Natural killer cell (primary cell): ENCODE measurements around the gene ABHD2. TPM values are rescaled to one million over a fixed set of nuclear protein-coding genes. Genes with fewer than 3 reads are reported as not detected.

ENCODE experiments used
- ATAC-seq, 3 donors: fragments of 150-1000 bp in 2 of 3; fragments of 200-7000 bp in 1 of 3; cut with Tn5 transposase; 1 replicate in 1 of 3; 2 replicates in 2 of 3; pipeline ENCODE4 v1.10.0; 2021; ENCODE audit warnings: mild to moderate bottlenecking in 2 of 3, moderate library complexity in 2 of 3
- DNase-seq, 2 donors: peaks; one replicate each; pipeline versions ENCODE4 v3.0.0 to v3.0.0-alpha.2; 2013 to 2021; ENCODE audit warnings: mixed read lengths in 1 of 2
- H3K27ac ChIP-seq: one replicate; pipeline ENCODE4 v1.5.1; 2013; ENCODE audit warnings: mild to moderate bottlenecking, low read length
- H3K27me3 ChIP-seq: one replicate; pipeline ENCODE4 v1.6.1; 2013; ENCODE audit warnings: low read length; ENCODE audit not compliant: control insufficient read depth, insufficient read depth
- H3K36me3 ChIP-seq: one replicate; pipeline ENCODE4 v1.6.1; 2013; ENCODE audit warnings: low read length; ENCODE audit not compliant: control insufficient read depth, insufficient read depth
- H3K4me1 ChIP-seq: one replicate; pipeline ENCODE4 v1.6.1; 2013; ENCODE audit warnings: low read length; ENCODE audit not compliant: control insufficient read depth, insufficient read depth
- H3K4me3 ChIP-seq: one replicate; pipeline ENCODE4 v1.5.1; 2013; ENCODE audit warnings: low read length
- H3K9me3 ChIP-seq: one replicate; pipeline ENCODE4 v1.6.1; 2013; ENCODE audit warnings: low read length; ENCODE audit not compliant: control insufficient read depth, insufficient read depth
- H3K27ac Mint-ChIP-seq, 2 donors: one replicate each; pipeline ENCODE4 v1.8.0; 2022; ENCODE audit warnings: mild to moderate bottlenecking in 2 of 2, mixed read lengths in 2 of 2, moderate library complexity in 1 of 2
- H3K27me3 Mint-ChIP-seq, 2 donors: one replicate each; pipeline ENCODE4 v1.8.0; 2022; ENCODE audit warnings: low read depth in 2 of 2, mixed read lengths in 2 of 2
- H3K36me3 Mint-ChIP-seq: one replicate; pipeline ENCODE4 v1.8.0; 2022; ENCODE audit warnings: mixed read lengths
- H3K4me1 Mint-ChIP-seq, 2 donors: one replicate each; pipeline ENCODE4 v1.8.0; 2022; ENCODE audit warnings: mixed read lengths in 2 of 2
- H3K4me3 Mint-ChIP-seq: one replicate; pipeline ENCODE4 v1.8.0; 2022; ENCODE audit warnings: mild to moderate bottlenecking, moderate library complexity, mixed read lengths
- H3K9me3 Mint-ChIP-seq, 2 donors: one replicate each; pipeline ENCODE4 v1.8.0; 2022; ENCODE audit warnings: mixed read lengths in 2 of 2
- whole genome bisulfite sequencing: methylation state at CpG from one replicate; pipeline ENCODE4 v1.1.7; 2013; ENCODE audit warnings: missing lambda C conversion rate; ENCODE audit not compliant: insufficient coverage; 5-methylcytosine and 5-hydroxymethylcytosine counted together
- intact Hi-C: fragments of 100-400 bp; cut with micrococcal nuclease; formaldehyde crosslinking; loops from one replicate; pipeline ENCODE4 v1.14.2; 2022
- total RNA-seq, 4 donors: library from RNA; stranded (reverse); fragments of 120-200 nt in 1 of 4; gene quantifications; one replicate each; pipeline versions ENCODE4 v1.2.3 to v1.2.4, GENCODE V29; 2013 to 2022
- TF ChIP-seq, protein P1 (sequence below): fragments of 200-600 bp; IDR thresholded peaks from one replicate; pipeline ENCODE4 v1.8.0; 2022; ENCODE audit warnings: antibody characterized with exemption

The ABHD2 gene
- total RNA-seq, 3 donors from 2014 or later (not counting 1 experiment from before 2014, with no cell fraction given), result 187 to 236 (median 191) TPM

GRCh38 chr15:89078851-89079810, 9.1 kb upstream of the ABHD2 start:
- peaks cover 0 to 5% of the 10 kb centered on the region in 2 donors for H3K4me1 Mint-ChIP-seq
- H3K36me3 Mint-ChIP-seq, result no peaks in the 10 kb centered on the region
- H3K9me3 Mint-ChIP-seq, result no peaks in the 10 kb centered on the region
- intact Hi-C loops, result no loop called here
- Histone ChIP-seq H3K27me3 (no peaks in the 10 kb centered on the region), H3K36me3 (no peaks in the 10 kb centered on the region), H3K4me1 (no peaks in the 10 kb centered on the region), H3K27ac (no peak overlapping the region), H3K4me3 (no peak overlapping the region), H3K9me3 (no peaks in the 10 kb centered on the region)
- H3K27me3 Mint-ChIP-seq, result peaks cover 0 to 5% of the 10 kb centered on the region in 2 donors
- DNase-seq (no peak), ATAC-seq (no peak)
- 95% methylated on average over 4 of the region's 5 CpGs for WGBS
- no peak overlapping the region for H3K4me3 Mint-ChIP-seq
- no peak overlapping the region for H3K27ac Mint-ChIP-seq
- TF ChIP-seq, protein P1, sequence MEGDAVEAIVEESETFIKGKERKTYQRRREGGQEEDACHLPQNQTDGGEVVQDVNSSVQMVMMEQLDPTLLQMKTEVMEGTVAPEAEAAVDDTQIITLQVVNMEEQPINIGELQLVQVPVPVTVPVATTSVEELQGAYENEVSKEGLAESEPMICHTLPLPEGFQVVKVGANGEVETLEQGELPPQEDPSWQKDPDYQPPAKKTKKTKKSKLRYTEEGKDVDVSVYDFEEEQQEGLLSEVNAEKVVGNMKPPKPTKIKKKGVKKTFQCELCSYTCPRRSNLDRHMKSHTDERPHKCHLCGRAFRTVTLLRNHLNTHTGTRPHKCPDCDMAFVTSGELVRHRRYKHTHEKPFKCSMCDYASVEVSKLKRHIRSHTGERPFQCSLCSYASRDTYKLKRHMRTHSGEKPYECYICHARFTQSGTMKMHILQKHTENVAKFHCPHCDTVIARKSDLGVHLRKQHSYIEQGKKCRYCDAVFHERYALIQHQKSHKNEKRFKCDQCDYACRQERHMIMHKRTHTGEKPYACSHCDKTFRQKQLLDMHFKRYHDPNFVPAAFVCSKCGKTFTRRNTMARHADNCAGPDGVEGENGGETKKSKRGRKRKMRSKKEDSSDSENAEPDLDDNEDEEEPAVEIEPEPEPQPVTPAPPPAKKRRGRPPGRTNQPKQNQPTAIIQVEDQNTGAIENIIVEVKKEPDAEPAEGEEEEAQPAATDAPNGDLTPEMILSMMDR, result no peak

GRCh38 chr15:89081878-89082277, 6.4 kb upstream of the ABHD2 start:
- peaks cover 0 to 2% of the 10 kb centered on the region in 2 donors for H3K27me3 Mint-ChIP-seq
- H3K4me3 Mint-ChIP-seq, result no peak overlapping the region
- H3K9me3 Mint-ChIP-seq, result no peaks in the 10 kb centered on the region
- DNase-seq, result no peak
- Histone ChIP-seq H3K27ac (no peak overlapping the region), H3K4me1 (no peaks in the 10 kb centered on the region), H3K27me3 (no peaks in the 10 kb centered on the region), H3K4me3 (no peak overlapping the region), H3K9me3 (no peaks in the 10 kb centered on the region), H3K36me3 (no peaks in the 10 kb centered on the region)
- intact Hi-C loops, result no loop called here
- no peaks in the 10 kb centered on the region for H3K36me3 Mint-ChIP-seq
- TF ChIP-seq, protein P1, result no peak
- ATAC-seq, result no peak
- no peaks in the 10 kb centered on the region for H3K4me1 Mint-ChIP-seq
- WGBS, result no CpG with 5 or more reads among the region's 1 CpG
- no peak overlapping the region for H3K27ac Mint-ChIP-seq

- ATAC-seq (no peak), DNase-seq (no peak)
- Mint-ChIP-seq H3K36me3 (no peaks in the 10 kb centered on the region), H3K4me1 (no peaks in the 10 kb centered on the region), H3K27me3 (peaks cover 0 to 2% of the 10 kb centered on the region in 2 donors), H3K27ac (no peak overlapping the region), H3K4me3 (no peak overlapping the region), H3K9me3 (no peaks in the 10 kb centered on the region)
- intact Hi-C loops, result no loop called here
- WGBS, result 100% methylated on average over 1 of the region's 6 CpGs
- H3K27ac ChIP-seq, result no peak overlapping the region
- TF ChIP-seq, protein P1, result no peak
- no peaks in the 10 kb centered on the region for H3K36me3 ChIP-seq
- no peaks in the 10 kb centered on the region for H3K9me3 ChIP-seq
- H3K4me3 ChIP-seq, result no peak overlapping the region
- no peaks in the 10 kb centered on the region for H3K27me3 ChIP-seq
- H3K4me1 ChIP-seq, result peaks cover 8% of the 10 kb centered on the region
Measured at GRCh38 chr15:89083246-89083645, 5.0 kb upstream of the ABHD2 start.
